WERI-Rb-1 (cell line): Measurements from ENCODE around the gene CHAMP1.

Experiments
- DNase-seq: peaks from one replicate; pipeline ENCODE4 v3.0.0-alpha.2; 2020
- H3K27ac ChIP-seq: fragments of 250-450 bp; sonication (Bioruptor Pico); 2 replicates; pipeline ENCODE4 v1.5.1; 2020; ENCODE audit warnings: mild to moderate bottlenecking, moderate library complexity
- H3K27me3 ChIP-seq: fragments of 250-450 bp; sonication (Bioruptor Pico); 2 replicates; pipeline ENCODE4 v1.5.1; 2021; ENCODE audit warnings: mild to moderate bottlenecking, low read depth, moderate library complexity; ENCODE audit not compliant: insufficient read depth, severe bottlenecking
- H3K36me3 ChIP-seq: fragments of 250-450 bp; sonication (Bioruptor Pico); 2 replicates; pipeline ENCODE4 v1.5.1; 2020; ENCODE audit warnings: mild to moderate bottlenecking, moderate library complexity
- H3K4me3 ChIP-seq: 2 replicates; pipeline ENCODE4 v1.5.1; 2011; ENCODE audit warnings: low read depth, mild to moderate bottlenecking, control low read depth, low read length
- H3K9me3 ChIP-seq: fragments of 250-450 bp; sonication (Bioruptor Pico); 2 replicates; pipeline ENCODE4 v1.5.1; 2021; ENCODE audit warnings: mild to moderate bottlenecking, moderate library complexity; ENCODE audit not compliant: severe bottlenecking
- CTCF ChIP-seq: IDR thresholded peaks from 2 replicates; pipeline ENCODE4 v1.5.1; 2011; ENCODE audit warnings: low read depth, mild to moderate bottlenecking, control low read depth, inconsistent platforms, low read length

Gene CHAMP1

GRCh38 chr13:114314074-114314912 lies at the start of gene CHAMP1:
TSS of gene CHAMP1 (plus strand) at chr13:114314503. CDS start at chr13:114323843, 9,340 bp downstream.
- TF ChIP-seq CTCF: 0 out of 2 replicates have a peak, but pooled peaks have one; percentile 6
- Histone ChIP-seq H3K27me3 (no peaks in the 10 kb centered on the region), H3K9me3 (no peaks in the 10 kb centered on the region), H3K4me3 (peak within 1 kb of the TSS; percentile 90), H3K27ac (peak within 1 kb of the TSS; percentile 91), H3K36me3 (peaks cover 32% of the 10 kb centered on the region)
- peak; percentile 100 for DNase-seq

GRCh38 chr13:114264886-114265611 lies 49.3 kb upstream of the CHAMP1 start:
- Histone ChIP-seq H3K4me3 (no peak overlapping the region), H3K27ac (no peak overlapping the region), H3K36me3 (peaks cover 98% of the 10 kb centered on the region), H3K27me3 (no peaks in the 10 kb centered on the region), H3K9me3 (no peaks in the 10 kb centered on the region)
- no peak for DNase-seq
- TF ChIP-seq CTCF: no peak

- no peaks in the 10 kb centered on the region for H3K9me3 ChIP-seq
- no peak overlapping the region for H3K4me3 ChIP-seq
- H3K27ac ChIP-seq: no peak overlapping the region
- H3K36me3 ChIP-seq: peaks cover 90% of the 10 kb centered on the region
- TF ChIP-seq CTCF: no peak
- no peaks in the 10 kb centered on the region for H3K27me3 ChIP-seq
- DNase-seq: no peak
Measured at GRCh38 chr13:114266241-114266640, 48.1 kb upstream of the CHAMP1 start.

GRCh38 chr13:114268344-114269280 lies 45.7 kb upstream of the CHAMP1 start:
- no peak for TF ChIP-seq CTCF
- H3K36me3 ChIP-seq: peaks cover 89% of the 10 kb centered on the region
- no peak for DNase-seq
- H3K27ac ChIP-seq: no peak overlapping the region
- no peaks in the 10 kb centered on the region for H3K9me3 ChIP-seq
- no peak overlapping the region for H3K4me3 ChIP-seq
- no peaks in the 10 kb centered on the region for H3K27me3 ChIP-seq

- Histone ChIP-seq H3K9me3 (no peaks in the 10 kb centered on the region), H3K27me3 (no peaks in the 10 kb centered on the region), H3K27ac (no peak overlapping the region), H3K4me3 (no peak overlapping the region), H3K36me3 (peaks cover 83% of the 10 kb centered on the region)
- TF ChIP-seq CTCF: no peak
- DNase-seq: no peak
Measured at GRCh38 chr13:114269281-114269770, 45.0 kb upstream of the CHAMP1 start.
